ENCODE data around the gene ATP6V1B1.

The ATP6V1B1 gene

DNA sequence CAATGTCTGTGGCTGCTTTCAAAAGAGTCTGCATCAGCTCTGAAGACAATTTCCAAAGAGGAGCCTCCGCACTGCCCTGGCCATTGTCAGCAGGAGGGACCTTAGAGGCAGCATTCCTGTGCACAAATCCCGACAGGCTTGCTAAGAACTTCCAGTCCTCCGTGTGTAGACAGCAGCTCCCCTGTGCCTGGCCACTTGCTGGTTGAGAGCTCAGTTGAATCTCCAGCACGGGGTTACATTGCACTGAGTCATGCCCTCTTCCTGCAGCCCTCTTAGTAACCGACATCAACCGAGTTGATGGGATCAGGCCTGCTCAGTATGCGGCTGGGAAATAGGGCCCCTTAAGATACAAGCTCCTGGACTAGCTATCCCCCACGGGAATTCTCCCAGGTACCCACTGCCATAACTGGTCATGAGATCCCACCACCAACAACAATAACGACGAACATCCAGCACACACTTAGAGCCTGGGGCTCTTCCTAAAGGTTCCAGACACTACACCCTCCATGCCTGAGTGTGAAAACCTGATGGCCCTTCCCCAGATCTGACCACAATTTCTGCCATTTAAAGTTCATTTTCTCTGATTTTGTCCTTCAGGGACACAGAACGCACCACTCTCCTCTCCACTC is 12.0 kb downstream of the ATP6V1B1 start:
- no peak for DNase-seq

DNA sequence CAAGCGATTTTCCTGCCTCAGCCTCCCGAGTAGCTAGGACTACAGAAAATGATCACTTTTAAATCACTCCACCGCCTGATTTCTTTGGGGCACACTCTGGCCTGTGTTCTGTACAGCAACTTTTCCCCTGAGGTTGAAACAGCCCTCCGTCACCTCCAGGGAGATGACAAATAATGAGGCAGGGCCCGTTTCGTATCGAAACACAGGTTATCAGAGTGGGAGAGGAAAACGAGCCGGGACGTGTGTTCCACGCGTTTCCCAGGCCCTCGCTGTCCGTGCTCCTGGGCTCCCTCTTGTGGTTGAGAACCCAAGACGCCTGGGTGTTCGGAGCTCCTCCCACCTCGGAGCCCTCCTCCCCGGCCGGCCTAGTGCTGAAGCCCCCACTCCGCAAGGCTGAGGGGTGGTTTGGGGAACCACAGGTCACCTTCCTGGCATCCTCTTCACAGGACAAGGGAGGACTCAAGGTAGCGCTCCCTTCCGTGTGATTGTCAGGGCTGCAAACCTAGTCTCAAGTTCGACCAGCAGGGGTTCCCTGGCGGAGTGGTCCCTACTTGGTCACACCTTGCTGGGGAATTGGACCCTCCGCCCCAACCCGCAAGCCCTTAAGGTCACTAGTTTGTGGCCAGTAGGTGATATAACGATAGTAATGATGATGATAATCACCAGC is 12.8 kb downstream of the ATP6V1B1 start:
- peak; percentile 50 to 88 for DNase-seq

DNA sequence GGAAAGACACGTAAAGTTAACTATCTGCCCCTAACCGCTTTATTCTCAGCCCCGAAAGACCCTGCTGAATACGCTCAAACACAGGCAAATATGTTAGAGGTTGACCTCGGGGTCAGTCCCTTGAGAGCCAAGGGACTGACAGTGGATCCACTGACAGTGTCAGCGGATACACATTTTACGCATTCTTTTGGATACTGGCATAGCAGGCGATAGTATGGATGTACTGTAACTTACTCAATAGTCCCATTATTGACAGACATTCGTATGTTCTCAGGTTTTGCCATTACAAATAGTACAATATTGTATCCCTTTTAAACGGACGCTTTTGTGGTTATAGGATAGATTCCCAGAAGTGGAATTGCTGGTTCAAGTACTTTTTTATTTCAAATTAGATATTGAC is 13.4 kb downstream of the ATP6V1B1 start:
- no peak for DNase-seq

DNA sequence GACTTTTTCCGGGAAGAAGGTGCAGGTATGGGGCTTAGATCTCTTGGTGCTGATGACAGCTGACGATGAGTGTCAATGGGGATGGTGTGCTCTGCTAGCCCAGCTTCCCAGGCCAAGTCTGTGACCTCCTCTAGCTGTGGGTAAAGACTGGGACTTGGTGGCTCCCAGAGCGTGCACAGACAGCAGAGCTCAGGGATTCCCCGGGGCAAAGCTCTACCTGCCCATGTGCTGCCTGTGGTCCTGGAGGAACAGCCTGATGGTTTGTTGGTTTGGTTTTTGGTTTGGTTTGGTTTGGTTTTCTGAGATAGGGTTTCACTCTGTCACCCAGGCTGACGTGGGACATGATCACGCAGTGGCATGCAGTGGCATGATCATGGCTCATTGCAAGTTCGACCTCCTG is 19.2 kb downstream of the ATP6V1B1 start:
- no peak for DNase-seq

- DNase-seq: no peak
These were observed 20.4 kb downstream of the ATP6V1B1 start for GRCh38 chr2:70956141-70956540.

DNA sequence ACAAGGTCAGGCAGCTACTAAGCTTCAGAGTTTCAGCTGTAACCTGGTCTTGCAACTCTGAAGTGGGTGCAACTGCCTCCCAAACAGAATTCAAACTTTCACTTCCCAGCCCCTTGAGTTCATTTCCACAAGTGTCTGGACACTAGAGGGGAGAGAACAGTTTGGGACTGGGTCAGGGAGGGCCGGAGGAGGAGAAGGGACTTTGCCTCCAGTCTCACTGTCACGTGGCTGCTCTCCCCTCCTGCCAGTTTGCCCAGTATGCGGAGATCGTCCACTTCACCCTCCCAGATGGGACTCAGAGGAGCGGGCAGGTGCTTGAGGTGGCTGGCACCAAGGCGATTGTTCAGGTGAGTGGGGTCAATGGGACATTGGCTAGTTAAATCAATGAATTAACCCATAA is 22.1 kb downstream of the ATP6V1B1 start:
- no peak for DNase-seq

GRCh38 chr2:70958759-70959158 is 23.1 kb downstream of the ATP6V1B1 start:
- no peak for DNase-seq

DNA sequence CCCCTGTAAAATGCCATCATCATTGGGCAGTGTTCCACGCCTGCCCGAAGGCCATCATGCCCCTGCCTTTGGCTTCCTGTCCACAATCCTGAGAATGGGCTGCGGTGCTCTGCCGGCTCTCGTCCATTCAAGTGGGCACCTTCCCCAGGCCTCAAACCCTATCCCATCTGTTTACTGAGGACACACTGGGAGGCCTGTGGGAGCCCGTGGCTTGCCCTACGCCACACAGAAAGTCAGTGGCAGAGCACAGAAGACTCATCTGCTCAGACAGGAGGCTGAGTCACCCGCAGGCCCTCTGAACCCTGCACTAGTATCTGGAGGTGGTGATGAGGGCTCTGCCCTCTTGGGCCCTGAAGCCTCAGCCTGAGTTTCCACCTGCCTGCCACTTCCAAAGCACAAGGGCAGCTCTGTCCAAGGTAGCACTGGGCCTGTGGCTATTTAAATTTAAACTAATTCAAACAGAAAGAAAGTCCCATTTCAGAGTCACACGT is 23.6 kb downstream of the ATP6V1B1 start:
- no peak for DNase-seq

GRCh38 chr2:70959851-70960832 is 24.4 kb downstream of the ATP6V1B1 start:
- DNase-seq: no peak

GRCh38 chr2:70960833-70961647 is 25.3 kb downstream of the ATP6V1B1 start:
- no peak for DNase-seq

GRCh38 chr2:70961648-70961994 is 25.9 kb downstream of the ATP6V1B1 start:
- DNase-seq: no peak

GRCh38 chr2:70962211-70962884 is 26.6 kb downstream of the ATP6V1B1 start:
- DNase-seq: no peak

DNA sequence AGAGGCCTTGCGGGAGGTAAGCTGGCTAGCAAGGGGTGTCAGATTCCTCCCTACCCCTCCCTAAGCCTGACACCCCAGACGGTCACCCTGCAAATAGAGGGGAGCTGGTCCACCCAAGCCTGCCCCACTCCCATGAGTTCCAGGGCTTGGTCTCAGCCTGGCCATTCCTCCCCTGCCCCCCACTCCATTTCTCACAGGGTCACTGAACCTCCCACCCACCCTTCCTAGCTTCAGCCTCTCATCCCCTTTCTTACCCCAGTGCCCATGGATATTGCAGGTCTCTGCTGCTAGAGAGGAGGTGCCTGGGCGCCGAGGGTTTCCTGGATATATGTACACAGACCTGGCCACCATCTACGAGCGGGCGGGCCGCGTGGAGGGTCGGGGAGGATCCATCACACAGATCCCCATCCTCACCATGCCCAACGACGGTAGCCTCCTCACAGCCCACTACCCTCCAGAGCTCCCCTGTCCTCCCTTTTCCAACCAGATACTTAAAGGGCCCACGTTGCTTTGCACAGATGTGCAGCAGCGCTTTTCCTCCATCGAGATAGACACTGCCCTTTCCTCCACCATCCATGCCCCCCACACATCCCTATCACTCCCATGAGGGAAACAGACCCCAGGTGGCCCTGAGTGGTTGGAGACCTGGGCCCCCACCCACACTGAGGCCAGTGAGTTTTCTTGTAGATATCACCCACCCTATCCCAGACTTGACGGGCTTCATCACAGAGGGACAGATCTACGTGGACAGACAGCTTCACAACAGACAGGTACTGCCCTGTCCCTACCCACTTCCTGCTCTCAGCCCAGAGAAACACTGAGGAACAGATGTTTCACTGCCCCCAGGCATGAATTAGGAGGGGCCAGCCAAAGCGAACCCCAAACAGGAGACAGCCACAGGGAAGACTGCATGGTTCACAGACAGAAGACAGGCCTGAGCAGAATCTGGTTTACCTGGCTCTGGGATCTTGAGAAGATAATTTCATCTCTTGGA is 27.5 kb downstream of the ATP6V1B1 start:
- DNase-seq: no peak

GRCh38 chr2:70964133-70964532 is 28.4 kb downstream of the ATP6V1B1 start:
- no peak for DNase-seq

GRCh38 chr2:70964596-70965386 is 29.1 kb downstream of the ATP6V1B1 start:
- DNase-seq: peak; percentile 44 to 86

DNA sequence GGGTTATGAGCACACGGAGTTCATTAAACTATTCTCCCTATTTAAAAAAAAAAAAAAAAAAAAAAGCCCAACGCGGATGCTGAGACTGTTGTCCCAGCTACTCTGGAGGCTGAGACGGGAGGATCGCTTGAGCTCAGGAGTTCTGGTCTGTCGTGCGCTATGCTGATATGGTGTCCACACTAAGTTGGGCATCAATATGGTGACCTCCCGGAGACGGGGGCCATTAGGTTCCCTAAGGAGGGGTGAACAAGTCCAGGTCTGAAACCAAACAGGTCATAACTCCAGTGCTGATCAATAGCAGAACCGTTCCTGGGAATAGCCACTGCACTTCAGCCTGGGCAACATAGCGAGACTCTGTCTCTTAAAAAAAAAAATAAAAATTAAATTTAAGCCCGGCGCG is 29.8 kb downstream of the ATP6V1B1 start:
- no peak for DNase-seq

DNA sequence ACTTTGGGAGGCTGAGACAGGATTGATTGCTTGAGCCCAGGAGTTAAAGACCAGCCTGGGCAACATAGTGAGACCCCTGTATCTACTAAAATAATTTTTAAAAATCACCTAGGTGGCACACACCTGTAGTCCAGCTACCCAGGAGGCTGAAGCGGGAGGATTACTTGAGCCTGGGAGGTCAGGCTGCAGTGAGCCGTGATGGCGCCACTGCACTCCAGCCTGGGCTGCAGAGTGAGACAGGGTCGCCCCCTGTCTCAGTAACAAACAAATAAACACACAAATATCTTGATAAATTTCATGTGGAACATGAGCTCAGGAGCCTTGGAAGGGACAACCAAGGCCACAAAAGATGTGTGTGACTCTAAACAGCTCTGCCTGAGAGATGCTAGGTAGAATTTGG is 31.0 kb downstream of the ATP6V1B1 start:
- DNase-seq: no peak

DNA sequence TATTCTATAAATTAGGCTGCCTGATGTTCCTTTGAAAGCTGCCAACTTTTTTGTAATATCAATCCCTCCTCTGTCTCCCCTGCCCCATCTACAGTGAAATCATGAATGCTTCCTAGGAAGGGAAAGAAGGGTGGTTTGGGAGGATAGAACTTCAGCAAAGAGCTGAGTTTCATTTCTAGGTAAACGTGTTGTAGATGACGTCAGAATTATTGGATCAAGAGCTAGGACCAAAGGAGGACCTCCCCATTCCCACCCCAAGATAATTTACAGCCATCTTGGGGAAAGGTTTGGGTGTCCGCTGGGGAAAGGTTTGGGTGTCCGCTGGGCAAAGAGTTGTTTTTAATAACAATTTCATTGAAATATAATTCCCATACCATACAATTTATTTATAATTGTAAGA is 31.5 kb downstream of the ATP6V1B1 start:
- DNase-seq: no peak

DNA sequence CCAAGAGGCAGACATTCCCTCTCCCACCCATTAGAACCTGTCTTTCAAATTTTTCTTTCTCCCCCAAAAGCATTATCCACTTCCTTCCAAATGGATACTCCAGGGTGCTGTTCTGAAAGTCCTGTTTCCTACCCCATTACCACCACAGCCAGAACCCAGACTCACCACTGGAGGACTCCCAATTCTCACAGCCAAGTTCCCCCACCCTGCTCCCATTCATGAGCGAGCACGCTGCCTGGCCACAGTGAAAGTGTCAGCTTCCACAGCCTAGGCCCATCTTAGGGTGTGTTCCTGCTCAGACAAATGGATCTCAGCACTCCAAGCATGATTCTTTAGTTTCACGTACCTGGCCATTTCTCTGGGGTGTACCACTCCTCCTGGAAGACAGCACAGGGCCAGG is 38.9 kb downstream of the ATP6V1B1 start:
- DNase-seq: no peak

DNA sequence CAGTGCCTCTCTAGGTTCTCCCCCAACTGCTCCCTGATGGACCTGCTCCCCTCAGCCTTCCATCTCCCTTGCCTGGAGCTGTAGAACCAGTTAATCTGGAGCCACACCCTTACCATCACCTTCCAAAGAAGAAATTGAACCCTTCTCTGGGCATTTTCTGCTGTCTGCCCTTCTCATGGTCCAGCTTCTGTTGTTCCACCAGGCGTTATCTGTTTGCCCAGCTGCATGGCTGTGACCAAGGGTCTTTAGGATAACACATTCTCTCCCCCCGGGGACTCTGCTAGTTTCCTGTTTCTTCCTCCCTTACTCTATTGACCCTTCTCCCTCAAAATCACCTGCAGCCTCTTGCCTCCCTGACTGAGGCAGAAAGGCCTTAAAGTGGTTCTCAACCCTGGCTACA is 39.5 kb downstream of the ATP6V1B1 start:
- no peak for DNase-seq
